ENCODE results near the gene MKNK1.
A peak's percentile ranks its signal among the peaks of the same experiment; 100 is the strongest.

The MKNK1 gene

DNA sequence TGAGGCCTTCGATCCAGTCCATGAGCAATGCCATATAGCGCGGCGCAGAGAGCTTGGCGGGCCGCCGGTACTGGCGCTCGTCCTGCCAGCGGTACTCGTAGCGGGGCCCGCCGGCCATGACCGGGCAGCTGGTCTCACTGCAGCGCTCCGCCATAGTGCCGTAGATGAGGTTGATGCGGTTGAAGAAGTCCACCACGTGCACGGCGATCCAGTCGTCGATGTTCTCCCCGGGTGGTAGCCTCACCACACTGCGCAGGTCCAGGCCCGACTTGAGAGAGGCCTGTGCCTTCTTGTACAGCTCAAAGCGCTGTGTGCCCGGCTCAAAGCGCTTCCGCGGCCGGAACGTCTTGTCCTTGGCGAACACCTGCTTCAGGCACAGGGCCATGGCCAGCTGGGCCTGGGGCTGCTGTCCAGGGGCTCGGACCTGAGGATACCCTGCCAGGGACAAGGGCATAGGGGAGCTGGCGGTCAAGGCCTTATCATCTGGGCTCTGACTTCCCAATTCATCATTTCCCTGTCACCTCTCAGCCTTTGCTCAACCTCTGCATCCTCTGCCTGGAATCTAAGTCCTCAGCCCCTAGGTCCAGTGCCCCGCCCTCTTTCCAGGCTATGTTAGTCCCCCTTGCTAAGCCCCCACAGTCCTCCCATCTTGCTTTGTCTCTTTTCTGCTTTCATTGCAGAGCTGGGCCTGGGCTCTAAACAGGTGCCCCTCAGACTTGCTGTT, 9.0 kb upstream of the MKNK1 start:
- H3K27ac ChIP-seq (ENCODE audit: low read depth in 2 of 2, low read length in 2 of 2): peak overlapping the region in 1 of 2 donors; percentile 38
- no peak overlapping the region for H3K9ac ChIP-seq (ENCODE audit: low read depth in 1 of 2, low read length in 2 of 2)
- peaks cover 21 to 23% of the 10 kb centered on the region in 2 donors for H3K36me3 ChIP-seq (ENCODE audit: control insufficient read depth in 2 of 2, insufficient read depth in 2 of 2, low read length in 2 of 2)
- no peaks in the 10 kb centered on the region for H3K9me3 ChIP-seq (ENCODE audit: control insufficient read depth in 2 of 2, low read length in 2 of 2)
- peaks cover 22 to 31% of the 10 kb centered on the region in 2 donors for H3K4me1 ChIP-seq (ENCODE audit: control insufficient read depth in 2 of 2, insufficient read depth in 2 of 2, low read length in 2 of 2)
- H3K27me3 ChIP-seq (ENCODE audit: control insufficient read depth in 2 of 2, insufficient read depth in 2 of 2, low read length in 2 of 2): no peaks in the 10 kb centered on the region
- H3K4me3 ChIP-seq (ENCODE audit: low read length in 2 of 2): peak overlapping the region in 1 of 2 donors; percentile 22

DNA sequence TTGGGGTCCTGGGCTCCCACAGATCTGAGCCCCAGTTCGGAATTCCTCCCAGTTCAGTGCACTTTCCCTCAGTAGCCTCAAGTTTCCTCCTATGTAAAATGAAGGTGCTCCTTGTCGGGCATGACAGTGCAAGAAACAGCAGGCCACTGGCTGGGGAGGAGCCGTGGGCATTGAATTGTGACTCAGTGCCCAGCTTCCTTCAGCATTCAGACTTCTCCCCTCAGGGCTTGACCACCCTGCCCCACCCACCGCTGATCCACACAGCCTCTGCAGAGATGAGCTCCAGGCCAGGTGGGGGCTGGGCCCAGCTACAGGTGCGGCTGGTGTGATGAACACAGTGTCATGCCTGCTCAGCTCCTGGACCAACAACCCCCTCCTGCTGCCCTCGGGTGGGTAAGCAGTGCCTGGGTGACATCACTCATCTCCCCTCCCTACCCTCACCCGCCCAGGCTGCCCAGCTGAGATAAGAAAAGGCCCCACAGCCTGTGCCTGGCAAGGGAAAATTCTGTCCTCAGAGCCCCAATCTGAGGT, 7.7 kb upstream of the MKNK1 start:
- Histone ChIP-seq H3K4me1 (ENCODE audit: control insufficient read depth in 2 of 2, insufficient read depth in 2 of 2, low read length in 2 of 2) (peaks cover 20 to 31% of the 10 kb centered on the region in 2 donors), H3K4me3 (ENCODE audit: low read length in 2 of 2) (no peak overlapping the region)

DNA sequence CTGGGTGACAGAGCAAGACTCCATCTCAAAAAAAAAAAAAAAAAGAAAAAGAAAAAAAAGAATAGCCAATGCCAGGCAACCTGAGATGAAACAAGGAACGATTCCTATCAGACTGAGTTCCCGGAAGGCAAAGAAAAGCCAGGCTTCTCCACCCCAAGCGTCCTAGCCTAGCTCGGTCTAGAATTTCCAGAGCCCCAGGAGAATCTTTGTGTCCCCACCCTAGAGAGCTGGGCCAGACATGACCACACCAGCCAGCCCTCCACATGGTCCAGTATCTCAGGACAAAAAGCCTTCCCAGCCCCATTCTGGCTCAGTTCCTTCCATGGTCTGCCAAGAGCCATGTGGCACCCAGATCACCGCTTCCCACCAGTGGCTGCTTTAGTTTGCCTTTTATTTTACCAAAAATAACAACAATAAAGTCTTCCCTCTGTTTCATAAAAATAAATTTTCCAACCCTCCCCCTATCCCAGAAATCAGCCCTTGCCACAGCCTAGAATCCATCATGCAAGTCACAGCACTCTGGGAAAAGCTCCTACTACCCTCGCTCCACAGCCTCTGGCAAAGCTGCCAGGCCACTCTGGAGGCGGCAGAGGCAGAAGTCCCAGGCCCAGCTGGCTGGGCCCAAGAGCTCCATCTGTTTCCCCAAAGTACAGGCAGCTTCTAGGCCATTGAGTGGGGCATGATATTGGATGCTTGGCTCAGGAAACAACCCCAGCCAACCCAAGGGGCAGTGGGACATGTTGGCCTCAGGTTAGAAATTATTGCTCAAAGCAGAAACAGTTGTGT, 3.5 kb upstream of the MKNK1 start:
- Histone ChIP-seq H3K4me3 (ENCODE audit: low read length in 2 of 2) (no peak overlapping the region), H3K4me1 (ENCODE audit: control insufficient read depth in 2 of 2, insufficient read depth in 2 of 2, low read length in 2 of 2) (peaks cover 12 to 17% of the 10 kb centered on the region in 2 donors), H3K27me3 (ENCODE audit: control insufficient read depth in 2 of 2, insufficient read depth in 2 of 2, low read length in 2 of 2) (no peaks in the 10 kb centered on the region), H3K9me3 (ENCODE audit: control insufficient read depth in 2 of 2, low read length in 2 of 2) (no peaks in the 10 kb centered on the region), H3K27ac (ENCODE audit: low read depth in 2 of 2, low read length in 2 of 2) (no peak overlapping the region), H3K36me3 (ENCODE audit: control insufficient read depth in 2 of 2, insufficient read depth in 2 of 2, low read length in 2 of 2) (peaks cover 23 to 25% of the 10 kb centered on the region in 2 donors), H3K9ac (ENCODE audit: low read depth in 1 of 2, low read length in 2 of 2) (no peak overlapping the region)

More for the DNA sequence above, 7.7 kb upstream of the MKNK1 start:
- Histone ChIP-seq H3K9ac (ENCODE audit: low read depth in 1 of 2, low read length in 2 of 2) (no peak overlapping the region), H3K9me3 (ENCODE audit: control insufficient read depth in 2 of 2, low read length in 2 of 2) (no peaks in the 10 kb centered on the region), H3K36me3 (ENCODE audit: control insufficient read depth in 2 of 2, insufficient read depth in 2 of 2, low read length in 2 of 2) (peaks cover 23 to 27% of the 10 kb centered on the region in 2 donors), H3K27ac (ENCODE audit: low read depth in 2 of 2, low read length in 2 of 2) (no peak overlapping the region), H3K27me3 (ENCODE audit: control insufficient read depth in 2 of 2, insufficient read depth in 2 of 2, low read length in 2 of 2) (no peaks in the 10 kb centered on the region)

DNA sequence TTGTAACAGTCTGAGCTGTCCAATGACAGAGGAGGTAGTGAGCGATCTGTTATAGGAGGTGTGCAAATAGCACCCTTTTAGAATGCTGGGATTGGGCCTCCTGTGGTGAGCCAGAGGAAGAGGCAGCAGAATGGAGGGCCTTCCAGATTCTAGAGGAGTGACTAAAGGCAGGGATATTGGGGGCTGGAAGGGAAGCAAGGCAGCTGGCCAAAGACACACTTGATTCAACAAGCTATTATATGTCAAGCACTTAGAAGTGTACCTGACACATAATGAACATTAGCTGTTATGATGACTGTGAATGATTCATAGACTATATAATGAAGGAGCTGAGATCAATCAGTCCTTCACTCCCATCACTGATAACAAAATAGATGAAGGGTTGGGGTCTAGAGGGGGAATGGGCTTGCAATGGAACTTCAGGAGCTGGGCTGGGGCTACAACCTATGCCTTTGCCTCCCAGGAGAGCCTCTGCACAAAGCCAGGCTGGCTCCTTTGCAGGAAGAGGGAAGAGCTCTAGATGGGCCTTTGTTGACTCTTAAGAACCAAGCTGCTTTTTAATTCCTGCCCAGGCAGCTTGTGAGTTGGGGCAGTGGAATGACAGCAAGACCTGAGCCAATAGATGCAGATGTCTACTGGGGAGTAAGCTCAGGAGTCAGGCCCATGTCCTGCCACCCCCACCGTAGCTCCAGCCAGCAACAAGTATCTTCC, 2.3 kb upstream of the MKNK1 start:
- Histone ChIP-seq H3K9ac (ENCODE audit: low read depth in 1 of 2, low read length in 2 of 2) (no peak overlapping the region), H3K9me3 (ENCODE audit: control insufficient read depth in 2 of 2, low read length in 2 of 2) (no peaks in the 10 kb centered on the region), H3K27ac (ENCODE audit: low read depth in 2 of 2, low read length in 2 of 2) (no peak overlapping the region), H3K4me1 (ENCODE audit: control insufficient read depth in 2 of 2, insufficient read depth in 2 of 2, low read length in 2 of 2) (peaks cover 12 to 16% of the 10 kb centered on the region in 2 donors), H3K36me3 (ENCODE audit: control insufficient read depth in 2 of 2, insufficient read depth in 2 of 2, low read length in 2 of 2) (peaks cover 23 to 25% of the 10 kb centered on the region in 2 donors), H3K4me3 (ENCODE audit: low read length in 2 of 2) (no peak overlapping the region), H3K27me3 (ENCODE audit: control insufficient read depth in 2 of 2, insufficient read depth in 2 of 2, low read length in 2 of 2) (no peaks in the 10 kb centered on the region)

GRCh38 chr1:46605232-46605631, 1.2 kb upstream of the MKNK1 start:
- no peaks in the 10 kb centered on the region for H3K27me3 ChIP-seq (ENCODE audit: control insufficient read depth in 2 of 2, insufficient read depth in 2 of 2, low read length in 2 of 2)
- H3K36me3 ChIP-seq (ENCODE audit: control insufficient read depth in 2 of 2, insufficient read depth in 2 of 2, low read length in 2 of 2): peaks cover 22 to 25% of the 10 kb centered on the region in 2 donors
- H3K9ac ChIP-seq (ENCODE audit: low read depth in 1 of 2, low read length in 2 of 2): no peak overlapping the region
- peaks cover 12 to 16% of the 10 kb centered on the region in 2 donors for H3K4me1 ChIP-seq (ENCODE audit: control insufficient read depth in 2 of 2, insufficient read depth in 2 of 2, low read length in 2 of 2)
- H3K4me3 ChIP-seq (ENCODE audit: low read length in 2 of 2): no peak overlapping the region
- H3K9me3 ChIP-seq (ENCODE audit: control insufficient read depth in 2 of 2, low read length in 2 of 2): no peaks in the 10 kb centered on the region
- no peak overlapping the region for H3K27ac ChIP-seq (ENCODE audit: low read depth in 2 of 2, low read length in 2 of 2)

- H3K9me3 ChIP-seq (ENCODE audit: control insufficient read depth in 2 of 2, low read length in 2 of 2): no peaks in the 10 kb centered on the region
- H3K36me3 ChIP-seq (ENCODE audit: control insufficient read depth in 2 of 2, insufficient read depth in 2 of 2, low read length in 2 of 2): peaks cover 6 to 8% of the 10 kb centered on the region in 2 donors
- H3K4me1 ChIP-seq (ENCODE audit: control insufficient read depth in 2 of 2, insufficient read depth in 2 of 2, low read length in 2 of 2): peaks cover 12 to 19% of the 10 kb centered on the region in 2 donors
- peak overlapping the region; percentile 94 to 98 for H3K4me3 ChIP-seq (ENCODE audit: low read length in 2 of 2)
- peak overlapping the region; percentile 94 to 98 for H3K9ac ChIP-seq (ENCODE audit: low read depth in 1 of 2, low read length in 2 of 2)
- peak overlapping the region in 1 of 2 donors; percentile 84 for H3K27ac ChIP-seq (ENCODE audit: low read depth in 2 of 2, low read length in 2 of 2)
- no peaks in the 10 kb centered on the region for H3K27me3 ChIP-seq (ENCODE audit: control insufficient read depth in 2 of 2, insufficient read depth in 2 of 2, low read length in 2 of 2)
Measured at GRCh38 chr1:46603481-46603857, 599 bp downstream of the MKNK1 start.

GRCh38 chr1:46601257-46602007, 2.6 kb downstream of the MKNK1 start:
- H3K27ac ChIP-seq (ENCODE audit: low read depth in 2 of 2, low read length in 2 of 2): no peak overlapping the region
- no peaks in the 10 kb centered on the region for H3K27me3 ChIP-seq (ENCODE audit: control insufficient read depth in 2 of 2, insufficient read depth in 2 of 2, low read length in 2 of 2)
- H3K9ac ChIP-seq (ENCODE audit: low read depth in 1 of 2, low read length in 2 of 2): no peak overlapping the region
- H3K9me3 ChIP-seq (ENCODE audit: control insufficient read depth in 2 of 2, low read length in 2 of 2): no peaks in the 10 kb centered on the region
- peaks cover 0 to 4% of the 10 kb centered on the region in 2 donors for H3K36me3 ChIP-seq (ENCODE audit: control insufficient read depth in 2 of 2, insufficient read depth in 2 of 2, low read length in 2 of 2)
- peaks cover 12 to 19% of the 10 kb centered on the region in 2 donors for H3K4me1 ChIP-seq (ENCODE audit: control insufficient read depth in 2 of 2, insufficient read depth in 2 of 2, low read length in 2 of 2)
- H3K4me3 ChIP-seq (ENCODE audit: low read length in 2 of 2): no peak overlapping the region

- no peaks in the 10 kb centered on the region for H3K9me3 ChIP-seq (ENCODE audit: control insufficient read depth in 2 of 2, low read length in 2 of 2)
- H3K27me3 ChIP-seq (ENCODE audit: control insufficient read depth in 2 of 2, insufficient read depth in 2 of 2, low read length in 2 of 2): no peaks in the 10 kb centered on the region
- no peak overlapping the region for H3K4me3 ChIP-seq (ENCODE audit: low read length in 2 of 2)
- peaks cover 7 to 15% of the 10 kb centered on the region in 2 donors for H3K4me1 ChIP-seq (ENCODE audit: control insufficient read depth in 2 of 2, insufficient read depth in 2 of 2, low read length in 2 of 2)
- H3K27ac ChIP-seq (ENCODE audit: low read depth in 2 of 2, low read length in 2 of 2): no peak overlapping the region
- no peak overlapping the region for H3K9ac ChIP-seq (ENCODE audit: low read depth in 1 of 2, low read length in 2 of 2)
- peaks cover 0 to 4% of the 10 kb centered on the region in 2 donors for H3K36me3 ChIP-seq (ENCODE audit: control insufficient read depth in 2 of 2, insufficient read depth in 2 of 2, low read length in 2 of 2)
Measured at GRCh38 chr1:46599059-46599970, 4.8 kb downstream of the MKNK1 start.

- Histone ChIP-seq H3K9ac (ENCODE audit: low read depth in 1 of 2, low read length in 2 of 2) (no peak overlapping the region), H3K27me3 (ENCODE audit: control insufficient read depth in 2 of 2, insufficient read depth in 2 of 2, low read length in 2 of 2) (no peaks in the 10 kb centered on the region), H3K4me1 (ENCODE audit: control insufficient read depth in 2 of 2, insufficient read depth in 2 of 2, low read length in 2 of 2) (peaks cover 4 to 5% of the 10 kb centered on the region in 2 donors), H3K9me3 (ENCODE audit: control insufficient read depth in 2 of 2, low read length in 2 of 2) (no peaks in the 10 kb centered on the region), H3K4me3 (ENCODE audit: low read length in 2 of 2) (no peak overlapping the region), H3K27ac (ENCODE audit: low read depth in 2 of 2, low read length in 2 of 2) (no peak overlapping the region), H3K36me3 (ENCODE audit: control insufficient read depth in 2 of 2, insufficient read depth in 2 of 2, low read length in 2 of 2) (peaks cover 17 to 18% of the 10 kb centered on the region in 2 donors)
Measured at GRCh38 chr1:46596846-46597245, 7.2 kb downstream of the MKNK1 start.
